GM19238 (cell line): ENCODE measurements around the gene FOXI3.
"Not testable (repeated sequence)": the region's sequence is repeated elsewhere in the genome, so short reads cannot be mapped to it uniquely, and the experiment has no call there.

Experiments
- DNase-seq: peaks from one replicate; pipeline ENCODE4 v3.0.0; 2011; ENCODE audit warnings: low spot score; ENCODE audit not compliant: insufficient read length

Gene FOXI3

GRCh38 chr2:88442061-88442460 is 10.4 kb downstream of the FOXI3 start:
- no peak for DNase-seq

GRCh38 chr2:88437010-88437409 is 15.5 kb downstream of the FOXI3 start:
- DNase-seq: no peak

GRCh38 chr2:88429929-88430328 is 22.6 kb downstream of the FOXI3 start:
- DNase-seq: no peak

- no peak for DNase-seq
Observed at GRCh38 chr2:88423733-88424132, 28.8 kb downstream of the FOXI3 start.

- DNase-seq: not testable (repeated sequence)
Observed at GRCh38 chr2:88419051-88419450, 33.4 kb downstream of the FOXI3 start.

- no peak for DNase-seq
Observed at GRCh38 chr2:88416016-88416663, 36.4 kb downstream of the FOXI3 start.

- not testable (repeated sequence) for DNase-seq
Observed at GRCh38 chr2:88408870-88409269, 43.6 kb downstream of the FOXI3 start.

- DNase-seq: no peak
Observed at GRCh38 chr2:88400037-88400767, 52.3 kb downstream of the FOXI3 start.

GRCh38 chr2:88398180-88398579 is 54.3 kb downstream of the FOXI3 start:
- no peak for DNase-seq
